Mesothelial cell of epicardium (in vitro differentiated cells): ENCODE results near the gene HYOU1. TPM values are rescaled to one million over a fixed set of nuclear protein-coding genes. Genes with fewer than 3 reads are reported as not detected.
A peak's percentile ranks its signal among the peaks of the same experiment; 100 is the strongest.

Experiments used
- DNase-seq, 2 experiments: peaks; one replicate each; pipeline ENCODE4 v3.0.0; 2021; ENCODE audit warnings: low spot score in 2 of 2; ENCODE audit not compliant: unreplicated experiment in 2 of 2
- H3K27ac Mint-ChIP-seq: 2 replicates; pipeline ENCODE4 v1.8.0; 2021; ENCODE audit warnings: mixed read lengths
- H3K27me3 Mint-ChIP-seq: 2 replicates; pipeline ENCODE4 v1.8.0; 2021; ENCODE audit warnings: low read depth, mixed read lengths
- H3K36me3 Mint-ChIP-seq: 2 replicates; pipeline ENCODE4 v1.8.0; 2021; ENCODE audit warnings: mixed read lengths
- H3K4me1 Mint-ChIP-seq: 2 replicates; pipeline ENCODE4 v1.8.0; 2021; ENCODE audit warnings: mixed read lengths
- H3K4me3 Mint-ChIP-seq: 2 replicates; pipeline ENCODE4 v1.8.0; 2021; ENCODE audit warnings: mild to moderate bottlenecking, moderate library complexity, mixed read lengths
- H3K9me3 Mint-ChIP-seq: 2 replicates; pipeline ENCODE4 v1.8.0; 2021; ENCODE audit warnings: mixed read lengths
- total RNA-seq: library from RNA; stranded (reverse); gene quantifications from 3 replicates; pipeline ENCODE4 v1.2.1, GENCODE V29; 2021
- TF ChIP-seq, protein P1 (sequence below): fragments of 200-600 bp; sonication (generic); IDR thresholded peaks from one replicate; pipeline ENCODE4 v1.5.0; 2021; ENCODE audit warnings: antibody characterized with exemption; ENCODE audit not compliant: unreplicated experiment

The HYOU1 gene
- total RNA-seq, 1 donor from 2014 or later, result 133 TPM

DNA sequence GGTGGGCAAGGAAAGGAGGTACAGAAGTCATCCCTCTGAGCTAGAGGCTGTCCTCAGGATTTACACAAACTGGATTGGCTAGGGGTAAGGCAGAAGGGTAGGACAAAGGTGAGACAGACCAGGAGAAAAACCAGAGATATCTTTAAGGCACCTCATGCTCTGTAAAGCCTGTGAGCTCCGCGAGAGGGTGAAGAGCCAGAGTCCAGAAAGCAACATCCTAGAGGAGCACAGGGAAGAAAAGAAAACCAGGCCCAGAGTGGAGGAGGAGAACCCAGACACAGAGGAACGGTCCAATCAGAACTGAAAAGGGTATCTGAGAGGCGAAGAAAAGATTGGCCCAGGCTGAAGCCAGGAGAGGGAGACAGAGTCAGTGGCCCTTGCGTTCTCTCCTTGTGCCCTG lies 31.5 kb downstream of the HYOU1 start:
- peaks cover 19% of the 10 kb centered on the region for H3K4me1 Mint-ChIP-seq
- no peak overlapping the region for H3K4me3 Mint-ChIP-seq

DNA sequence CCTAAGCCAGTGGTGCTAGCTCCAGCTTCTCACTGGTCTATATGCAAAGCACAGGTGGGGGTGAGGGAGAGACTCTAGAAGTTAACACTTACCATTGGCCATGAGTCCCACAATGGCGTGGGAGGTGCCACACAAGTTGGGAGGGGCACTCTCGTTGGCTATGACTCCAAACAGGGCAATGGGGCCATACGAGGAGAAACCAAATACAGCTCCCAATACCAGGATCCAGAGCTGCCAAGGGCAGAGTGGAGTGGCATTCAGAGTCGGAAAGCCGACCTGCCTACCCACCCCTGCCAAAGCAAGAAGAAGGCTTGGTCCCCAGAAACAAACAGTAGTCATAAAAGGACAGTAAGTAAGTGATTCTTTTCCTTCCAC lies 31.9 kb downstream of the HYOU1 start:
- Mint-ChIP-seq H3K9me3 (no peaks in the 10 kb centered on the region), H3K36me3 (peaks cover 18% of the 10 kb centered on the region), H3K27me3 (no peaks in the 10 kb centered on the region), H3K27ac (peak overlapping the region; percentile 40), H3K4me3 (no peak overlapping the region), H3K4me1 (peaks cover 20% of the 10 kb centered on the region)
- no peak for DNase-seq
- TF ChIP-seq, protein P1, sequence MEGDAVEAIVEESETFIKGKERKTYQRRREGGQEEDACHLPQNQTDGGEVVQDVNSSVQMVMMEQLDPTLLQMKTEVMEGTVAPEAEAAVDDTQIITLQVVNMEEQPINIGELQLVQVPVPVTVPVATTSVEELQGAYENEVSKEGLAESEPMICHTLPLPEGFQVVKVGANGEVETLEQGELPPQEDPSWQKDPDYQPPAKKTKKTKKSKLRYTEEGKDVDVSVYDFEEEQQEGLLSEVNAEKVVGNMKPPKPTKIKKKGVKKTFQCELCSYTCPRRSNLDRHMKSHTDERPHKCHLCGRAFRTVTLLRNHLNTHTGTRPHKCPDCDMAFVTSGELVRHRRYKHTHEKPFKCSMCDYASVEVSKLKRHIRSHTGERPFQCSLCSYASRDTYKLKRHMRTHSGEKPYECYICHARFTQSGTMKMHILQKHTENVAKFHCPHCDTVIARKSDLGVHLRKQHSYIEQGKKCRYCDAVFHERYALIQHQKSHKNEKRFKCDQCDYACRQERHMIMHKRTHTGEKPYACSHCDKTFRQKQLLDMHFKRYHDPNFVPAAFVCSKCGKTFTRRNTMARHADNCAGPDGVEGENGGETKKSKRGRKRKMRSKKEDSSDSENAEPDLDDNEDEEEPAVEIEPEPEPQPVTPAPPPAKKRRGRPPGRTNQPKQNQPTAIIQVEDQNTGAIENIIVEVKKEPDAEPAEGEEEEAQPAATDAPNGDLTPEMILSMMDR, result no peak

More for the DNA sequence above, 31.5 kb downstream of the HYOU1 start:
- Mint-ChIP-seq H3K27me3 (no peaks in the 10 kb centered on the region), H3K9me3 (no peaks in the 10 kb centered on the region), H3K36me3 (peaks cover 17% of the 10 kb centered on the region), H3K27ac (peak overlapping the region; percentile 40)
- TF ChIP-seq, protein P1, result no peak
- no peak for DNase-seq

DNA sequence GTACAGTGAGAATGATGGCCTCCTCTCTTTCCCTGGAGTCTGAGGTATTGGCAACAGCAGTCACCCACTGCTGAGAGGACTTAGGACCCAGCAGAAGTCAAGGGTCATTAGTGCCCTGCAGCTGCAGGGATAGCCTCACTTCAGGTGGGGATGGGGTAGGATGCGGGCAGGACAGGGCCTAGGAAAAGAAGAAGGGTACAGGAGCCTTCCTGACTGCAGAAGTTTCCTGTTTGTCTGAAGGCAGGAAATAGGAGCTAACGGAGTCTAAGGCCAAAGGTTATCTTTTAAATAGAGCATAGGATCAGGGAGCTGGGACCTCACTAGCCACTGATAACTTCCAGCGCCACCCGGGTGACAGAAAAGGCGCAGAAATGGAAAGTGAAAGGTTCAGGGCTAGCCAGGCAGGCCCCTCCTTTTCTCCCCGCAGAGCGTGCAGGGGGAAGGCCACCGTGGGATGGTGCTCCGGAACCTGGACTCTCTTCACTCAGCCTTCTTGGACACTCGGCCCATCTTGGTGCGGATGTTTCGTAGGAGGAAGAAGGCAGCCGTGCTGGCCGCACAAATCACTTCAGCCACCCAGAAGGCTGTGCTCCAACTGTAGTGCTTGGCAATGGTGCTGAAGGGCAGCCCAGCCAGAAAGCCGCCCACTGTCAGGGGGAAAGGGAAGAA lies 32.4 kb downstream of the HYOU1 start:
- Mint-ChIP-seq H3K36me3 (peaks cover 20% of the 10 kb centered on the region), H3K4me1 (peaks cover 20% of the 10 kb centered on the region), H3K4me3 (no peak overlapping the region), H3K9me3 (no peaks in the 10 kb centered on the region), H3K27ac (peak overlapping the region; percentile 65), H3K27me3 (no peaks in the 10 kb centered on the region)
- TF ChIP-seq, protein P1, result no peak
- no peak for DNase-seq

DNA sequence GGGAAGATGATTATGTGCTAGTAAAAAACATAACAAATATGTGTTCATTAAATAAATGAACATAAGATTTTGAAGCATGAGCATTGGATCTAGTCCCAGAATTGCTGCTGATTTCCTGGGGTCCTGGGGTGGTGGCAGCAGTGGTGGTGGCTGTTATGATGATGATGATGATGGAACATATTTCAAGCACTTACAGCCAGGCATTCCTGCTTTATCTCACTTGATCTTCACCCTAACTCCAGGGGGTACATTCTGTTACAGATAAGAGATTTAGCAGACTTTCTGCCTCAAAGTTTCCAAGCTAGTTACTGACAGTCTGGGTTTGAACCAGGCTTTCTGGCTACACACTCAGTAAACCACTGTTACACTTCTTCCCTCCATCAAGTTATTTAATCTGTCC lies 33.3 kb downstream of the HYOU1 start:
- Mint-ChIP-seq H3K27ac (no peak overlapping the region), H3K36me3 (peaks cover 20% of the 10 kb centered on the region), H3K4me3 (no peak overlapping the region), H3K27me3 (no peaks in the 10 kb centered on the region), H3K9me3 (no peaks in the 10 kb centered on the region), H3K4me1 (peaks cover 15% of the 10 kb centered on the region)
- DNase-seq, result no peak
- TF ChIP-seq, protein P1, result no peak

DNA sequence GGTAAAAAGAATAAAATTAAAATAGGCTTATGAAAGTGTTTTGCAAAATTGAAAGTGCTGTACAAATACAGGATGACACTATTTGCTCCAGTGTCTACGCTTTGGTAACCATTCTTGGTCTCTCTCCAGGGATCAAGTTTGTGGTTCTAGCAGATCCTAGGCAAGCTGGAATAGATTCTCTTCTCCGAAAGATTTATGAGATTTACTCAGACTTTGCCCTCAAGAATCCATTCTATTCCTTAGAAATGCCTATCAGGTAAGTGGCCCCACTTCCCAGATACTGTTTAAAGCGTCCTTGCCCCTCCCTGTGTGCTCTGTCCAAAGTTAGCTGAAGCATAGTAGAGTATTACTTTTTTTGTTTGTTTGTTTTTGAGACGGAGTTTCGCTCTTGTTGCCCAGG lies 35.4 kb downstream of the HYOU1 start:
- TF ChIP-seq, protein P1, result no peak
- H3K9me3 Mint-ChIP-seq, result no peaks in the 10 kb centered on the region
- H3K27me3 Mint-ChIP-seq, result no peaks in the 10 kb centered on the region
- no peak for DNase-seq
- no peak overlapping the region for H3K27ac Mint-ChIP-seq
- H3K4me1 Mint-ChIP-seq, result peaks cover 22% of the 10 kb centered on the region
- H3K4me3 Mint-ChIP-seq, result peak overlapping the region; percentile 24
- peaks cover 17% of the 10 kb centered on the region for H3K36me3 Mint-ChIP-seq

DNA sequence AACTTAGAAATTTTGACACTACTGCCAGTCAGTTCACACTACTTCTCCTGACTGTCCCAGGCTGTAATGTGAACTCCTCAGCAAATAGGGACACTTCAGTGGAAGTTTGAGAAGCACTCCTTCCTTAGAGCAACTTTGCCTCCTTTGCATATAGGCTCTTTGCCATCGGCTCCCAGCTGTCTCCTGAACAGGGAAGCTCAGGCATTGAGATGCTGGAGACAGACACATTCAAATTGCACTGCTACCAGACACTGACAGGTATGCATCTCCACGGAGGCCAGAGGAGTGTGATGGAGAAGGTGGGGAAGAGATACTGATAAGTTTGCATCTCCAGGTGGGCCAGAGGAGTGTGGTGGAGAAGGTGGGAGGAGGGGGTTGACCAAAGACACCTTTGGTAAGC lies 37.0 kb downstream of the HYOU1 start:
- Mint-ChIP-seq H3K4me1 (peaks cover 22% of the 10 kb centered on the region), H3K27me3 (no peaks in the 10 kb centered on the region), H3K27ac (peak overlapping the region; percentile 99), H3K4me3 (peak overlapping the region; percentile 99), H3K9me3 (no peaks in the 10 kb centered on the region), H3K36me3 (peaks cover 18% of the 10 kb centered on the region)
- no peak for DNase-seq
- TF ChIP-seq, protein P1, result no peak
